Upper lobe of left lung (tissue), 6 donors: ENCODE results near the gene ARHGEF12. TPM values are rescaled to one million over a fixed set of nuclear protein-coding genes. Genes with fewer than 3 reads are reported as not detected.
A peak's percentile ranks its signal among the peaks of the same experiment; 100 is the strongest.

Source experiments
- ATAC-seq, 2 donors: fragments of 200-7000 bp; cut with Tn5 transposase; one replicate each; pipeline ENCODE4 v1.9.1; 2022; ENCODE audit warnings: mild to moderate bottlenecking in 2 of 2, moderate library complexity in 2 of 2; ENCODE audit not compliant: low FRiP score in 2 of 2
- DNase-seq, 2 donors: peaks; one replicate each; pipeline ENCODE4 v3.0.0-alpha.2; 2019 to 2020
- H3K27ac ChIP-seq, 4 donors: fragments of 200-600 bp; sonication (generic); one replicate each; pipeline ENCODE4 v1.5.1; 2016 to 2019
- H3K27me3 ChIP-seq, 4 donors: fragments of 200-600 bp; sonication (generic); one replicate each; pipeline ENCODE4 v1.5.1; 2017 to 2019
- H3K36me3 ChIP-seq, 4 donors: fragments of 200-600 bp; sonication (generic); one replicate each; pipeline ENCODE4 v1.5.1; 2016 to 2019
- H3K4me1 ChIP-seq, 4 donors: fragments of 200-600 bp; sonication (generic); one replicate each; pipeline ENCODE4 v1.5.1; 2018 to 2019
- H3K4me3 ChIP-seq, 4 donors: fragments of 200-600 bp; sonication (generic); one replicate each; pipeline ENCODE4 v1.5.1; 2017 to 2019; ENCODE audit warnings: mild to moderate bottlenecking in 2 of 4, moderate library complexity in 1 of 4
- H3K9me3 ChIP-seq, 4 donors: fragments of 200-600 bp; sonication (generic); one replicate each; pipeline ENCODE4 v1.5.1; 2018 to 2019
- CTCF ChIP-seq, 6 experiments: fragments of 450-650 bp in 4 of 6; fragments of 200-600 bp in 2 of 6; sonication (generic) in 2 of 6; IDR thresholded peaks; one replicate each; pipeline ENCODE4 v1.5.1; 2016 to 2019; ENCODE audit warnings: antibody characterized with exemption in 6 of 6
- EP300 ChIP-seq, 4 donors: sonication (generic); formaldehyde crosslinking; IDR thresholded peaks; one replicate each; pipeline ENCODE4 v1.5.1; 2017; ENCODE audit warnings: antibody characterized with exemption in 4 of 4, control low read depth in 2 of 4
- POLR2A ChIP-seq, 4 donors: fragments of 450-650 bp; IDR thresholded peaks; one replicate each; pipeline ENCODE4 v1.5.1; 2016 to 2017; ENCODE audit warnings: antibody characterized with exemption in 4 of 4, mild to moderate bottlenecking in 2 of 4
- POLR2AphosphoS5 ChIP-seq, 2 donors: sonication (generic); formaldehyde crosslinking; IDR thresholded peaks; one replicate each; pipeline ENCODE4 v1.5.1; 2017; ENCODE audit warnings: antibody characterized with exemption in 2 of 2
- WGBS, 2 donors: methylation state at CpG; one replicate each; pipeline ENCODE4 v1.1.5; 2017 to 2018; 5-methylcytosine and 5-hydroxymethylcytosine counted together
- total RNA-seq, 6 donors: library from RNA; depleted of rRNA in 4 of 6; stranded (reverse); fragments of >200 nt in 4 of 6; gene quantifications; one replicate each; pipeline versions ENCODE4 v1.1.0 to v1.2.1, GENCODE V29; 2016 to 2021
- donor health status: DM: no; HTN: no; CAD: no; lungs with moderate emphysema.
- donor health status: DM: no; HTN: yes; CAD: no; lungs with severe emphysema.

The ARHGEF12 gene
- total RNA-seq, 6 donors from 2014 or later = 90.1 to 170 (median 106) TPM

- H3K4me3 ChIP-seq = no peak overlapping the region
- WGBS, 2 donors = 63 to 71% methylated on average over 1 of the region's 1 CpG
- H3K36me3 ChIP-seq = no peaks in the 10 kb centered on the region
- peak overlapping the region in 1 of 4 donors; percentile 32 for H3K27ac ChIP-seq
- TF ChIP-seq CTCF (IDR thresholded peaks at IDR 0.05) (no peak), POLR2AphosphoS5 (IDR thresholded peaks at IDR 0.05) (no peak), EP300 (IDR thresholded peaks at IDR 0.05) (no peak), POLR2A (IDR thresholded peaks at IDR 0.05) (no peak)
- ATAC-seq (no peak), DNase-seq (no peak)
- H3K4me1 ChIP-seq = peaks cover 3 to 37% (median 24%) of the 10 kb centered on the region in 4 donors
- no peaks in the 10 kb centered on the region for H3K9me3 ChIP-seq
- no peaks in the 10 kb centered on the region for H3K27me3 ChIP-seq
These were observed 54.3 kb downstream of the ARHGEF12 start for GRCh38 chr11:120390585-120390922.

- ATAC-seq = no peak
- TF ChIP-seq EP300 (IDR thresholded peaks at IDR 0.05) = no peak
- no peak for TF ChIP-seq POLR2AphosphoS5 (IDR thresholded peaks at IDR 0.05)
- TF ChIP-seq POLR2A (IDR thresholded peaks at IDR 0.05) = no peak
- TF ChIP-seq CTCF (IDR thresholded peaks at IDR 0.05) = no peak
- Histone ChIP-seq H3K4me1 (peaks cover 3 to 32% (median 22%) of the 10 kb centered on the region in 4 donors), H3K9me3 (no peaks in the 10 kb centered on the region), H3K36me3 (no peaks in the 10 kb centered on the region), H3K27ac (peak overlapping the region in 2 of 4 donors; percentile 1 to 42), H3K27me3 (no peaks in the 10 kb centered on the region), H3K4me3 (no peak overlapping the region)
- no peak for DNase-seq
These were observed 55.1 kb downstream of the ARHGEF12 start for GRCh38 chr11:120391292-120391691.

- no peak for DNase-seq
- 90 to 91% methylated on average over 1 of the region's 1 CpG for WGBS, 2 donors
- no peak overlapping the region for H3K4me3 ChIP-seq
- no peaks in the 10 kb centered on the region for H3K27me3 ChIP-seq
- no peak for ATAC-seq
- no peaks in the 10 kb centered on the region for H3K9me3 ChIP-seq
- peaks cover 3 to 27% (median 21%) of the 10 kb centered on the region in 4 donors for H3K4me1 ChIP-seq
- TF ChIP-seq CTCF (IDR thresholded peaks at IDR 0.05) (no peak), POLR2AphosphoS5 (IDR thresholded peaks at IDR 0.05) (no peak), EP300 (IDR thresholded peaks at IDR 0.05) (no peak), POLR2A (IDR thresholded peaks at IDR 0.05) (no peak)
- no peaks in the 10 kb centered on the region for H3K36me3 ChIP-seq
- H3K27ac ChIP-seq = peak overlapping the region in 1 of 4 donors; percentile 1
These were observed 55.6 kb downstream of the ARHGEF12 start for GRCh38 chr11:120391854-120392253.

- H3K4me1 ChIP-seq = peaks cover 3 to 29% (median 21%) of the 10 kb centered on the region in 4 donors
- TF ChIP-seq POLR2A (IDR thresholded peaks at IDR 0.05) (no peak), CTCF (IDR thresholded peaks at IDR 0.05) (no peak), EP300 (IDR thresholded peaks at IDR 0.05) (no peak), POLR2AphosphoS5 (IDR thresholded peaks at IDR 0.05) (no peak)
- peak overlapping the region in 1 of 4 donors; percentile 1 for H3K27ac ChIP-seq
- H3K4me3 ChIP-seq = no peak overlapping the region
- H3K27me3 ChIP-seq = no peaks in the 10 kb centered on the region
- WGBS, 2 donors = 63% methylated on average over 6 of the region's 6 CpGs
- no peak for ATAC-seq
- no peaks in the 10 kb centered on the region for H3K9me3 ChIP-seq
- no peak for DNase-seq
- no peaks in the 10 kb centered on the region for H3K36me3 ChIP-seq
These were observed 56.1 kb downstream of the ARHGEF12 start for GRCh38 chr11:120392314-120392713.

GRCh38 chr11:120392793-120393192, 56.6 kb downstream of the ARHGEF12 start:
- WGBS, 2 donors = 94 to 95% methylated on average over 2 of the region's 2 CpGs
- H3K36me3 ChIP-seq = no peaks in the 10 kb centered on the region
- DNase-seq = no peak

More at GRCh38 chr11:120392793-120393192, 56.6 kb downstream of the ARHGEF12 start:
- no peak for TF ChIP-seq CTCF (IDR thresholded peaks at IDR 0.05)
- TF ChIP-seq POLR2AphosphoS5 (IDR thresholded peaks at IDR 0.05) = no peak
- TF ChIP-seq POLR2A (IDR thresholded peaks at IDR 0.05) = no peak
- no peak for TF ChIP-seq EP300 (IDR thresholded peaks at IDR 0.05)
- H3K27ac ChIP-seq = no peak overlapping the region
- no peaks in the 10 kb centered on the region for H3K27me3 ChIP-seq
- H3K4me1 ChIP-seq = peaks cover 4 to 31% (median 20%) of the 10 kb centered on the region in 4 donors
- ATAC-seq = no peak
- H3K4me3 ChIP-seq = no peak overlapping the region
- H3K9me3 ChIP-seq = no peaks in the 10 kb centered on the region
